Cardiac fibroblast (primary cell): ENCODE results near the gene TSTD1.
A peak's percentile ranks its signal among the peaks of the same experiment; 100 is the strongest.

ENCODE experiments used
- DNase-seq, 2 donors: peaks; one replicate each; pipeline versions ENCODE4 v3.0.0 to v3.0.0-alpha.2; 2010; ENCODE audit warnings: low read depth in 2 of 2
- H3K4me3 ChIP-seq, 2 donors: replicated peaks in 1 of 2; 1 replicate in 1 of 2; 2 replicates in 1 of 2; pipeline ENCODE4 v1.5.1; 2011; ENCODE audit warnings: low read depth in 2 of 2, low read length in 2 of 2, mild to moderate bottlenecking in 2 of 2, moderate library complexity in 1 of 2
- CTCF ChIP-seq: IDR thresholded peaks from one replicate; pipeline ENCODE4 v1.5.1; 2011; ENCODE audit warnings: low read depth, mild to moderate bottlenecking, low read length, inconsistent platforms

The TSTD1 gene

GRCh38 chr1:161082483-161082882 lies 43.7 kb upstream of the TSTD1 start:
- no peak for TF ChIP-seq CTCF
- no peak overlapping the region for H3K4me3 ChIP-seq
- DNase-seq, result no peak

GRCh38 chr1:161081519-161081918 lies 42.8 kb upstream of the TSTD1 start:
- no peak overlapping the region for H3K4me3 ChIP-seq
- no peak for DNase-seq
- TF ChIP-seq CTCF, result no peak

DNA sequence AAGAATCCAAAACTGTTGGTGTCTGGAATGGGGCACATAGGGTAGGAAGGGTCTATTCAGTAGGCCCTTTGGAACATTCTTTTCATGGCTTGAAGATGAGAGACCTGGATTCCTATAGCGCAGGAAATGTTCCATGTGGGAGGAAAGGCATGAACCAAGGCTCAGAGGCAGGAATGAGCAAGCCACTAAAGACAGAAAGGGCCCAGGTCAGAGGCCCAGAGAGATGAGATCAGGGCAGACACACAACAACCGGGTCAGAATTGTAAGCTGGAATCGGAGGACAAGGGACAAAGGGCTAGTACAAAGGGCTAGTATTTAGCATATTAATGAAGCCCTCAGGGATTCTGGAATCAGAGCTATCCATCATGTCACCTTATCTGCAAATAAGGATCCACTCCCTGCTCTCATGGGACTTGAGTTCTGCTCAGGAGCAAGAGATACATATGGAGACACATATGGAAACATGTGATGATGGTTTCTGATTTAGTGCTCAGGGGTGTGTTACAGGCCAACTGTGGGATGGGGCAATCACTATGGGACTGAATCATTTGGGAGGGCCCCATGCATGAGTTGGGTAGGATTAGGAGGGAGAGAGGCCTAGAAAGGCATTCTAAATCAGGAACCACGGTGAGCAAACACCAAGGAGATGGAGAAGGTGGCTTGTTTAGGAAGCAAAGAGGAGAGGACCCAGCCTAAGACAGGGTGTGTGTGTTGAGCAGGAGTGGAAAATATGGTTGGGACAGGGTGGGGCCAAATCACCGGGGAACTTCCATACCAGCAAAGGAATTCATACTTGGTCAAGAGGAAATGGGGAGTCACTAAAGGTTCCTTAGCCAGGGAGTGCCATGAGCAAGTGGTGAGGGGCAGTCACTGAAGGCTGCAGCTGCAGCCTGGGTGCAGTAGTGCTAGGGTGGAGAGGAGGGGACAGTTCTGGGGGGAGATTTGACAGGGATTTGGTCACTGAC lies 42.0 kb upstream of the TSTD1 start:
- no peak for TF ChIP-seq CTCF
- H3K4me3 ChIP-seq, result no peak overlapping the region
- DNase-seq, result peak in 1 of 2 donors; percentile 58

GRCh38 chr1:161079436-161080110 lies 40.8 kb upstream of the TSTD1 start:
- TF ChIP-seq CTCF, result no peak
- no peak for DNase-seq
- no peak overlapping the region for H3K4me3 ChIP-seq

DNA sequence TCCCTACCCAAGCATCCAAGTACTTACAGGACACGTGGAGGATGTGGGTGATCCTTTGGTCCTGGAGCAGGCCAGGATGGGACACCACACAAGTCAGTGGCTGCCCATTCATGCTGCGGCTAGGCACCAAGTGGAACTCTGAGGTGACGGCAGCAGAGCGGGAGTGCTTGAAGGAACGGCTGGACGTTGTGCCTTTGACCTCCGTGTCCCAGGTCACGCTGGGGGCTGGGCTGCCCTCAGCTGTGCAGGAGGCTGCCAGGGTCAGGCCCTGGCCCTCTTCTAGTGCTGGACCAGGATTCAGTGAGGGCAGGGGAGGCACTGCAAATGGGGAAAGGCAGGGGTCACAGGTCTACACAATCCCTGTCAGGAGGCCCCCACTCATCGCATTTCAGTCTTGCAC lies 38.7 kb upstream of the TSTD1 start:
- DNase-seq, result no peak
- H3K4me3 ChIP-seq, result no peak overlapping the region
- no peak for TF ChIP-seq CTCF

DNA sequence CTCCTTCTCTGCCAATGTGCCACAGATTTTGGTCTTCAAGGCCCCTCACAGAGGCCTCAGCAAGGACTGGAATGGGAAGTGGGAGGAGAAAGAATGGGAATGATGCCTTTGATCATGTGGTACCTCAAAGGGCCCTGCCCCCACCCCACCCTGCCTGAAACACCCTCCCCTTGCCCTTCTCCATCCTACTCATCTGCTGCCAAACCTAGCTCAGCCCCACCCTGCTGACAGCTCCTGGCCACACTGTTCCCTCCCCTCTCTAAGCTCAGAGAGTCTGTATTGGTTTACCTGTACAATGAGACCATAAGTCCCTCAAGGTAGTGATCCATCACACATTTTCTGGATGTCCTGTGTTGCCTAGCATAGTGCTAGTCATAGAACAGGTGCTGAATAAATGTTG lies 37.6 kb upstream of the TSTD1 start:
- H3K4me3 ChIP-seq, result no peak overlapping the region
- TF ChIP-seq CTCF, result no peak
- DNase-seq, result no peak
